PC-9 (cell line): ENCODE measurements around the gene TMEM117. TPM values are rescaled to one million over a fixed set of nuclear protein-coding genes. Genes with fewer than 3 reads are reported as not detected.
A peak's percentile ranks its signal among the peaks of the same experiment; 100 is the strongest.

Experiments used
- BruUV-seq: library from RNA; stranded (reverse); fragments of 400-500 nt; replicated peaks from 2 replicates; lab custom pipeline; 2021; lab: Mats Ljungman, UMichigan
- CTCF ChIA-PET: fragments of 300-600 bp; sonication (Branson Sonifier 250); formaldehyde crosslinking; loops from one replicate; lab custom pipeline; 2022; ENCODE audit warnings: antibody characterized with exemption; lab: Charles Lee
- POLR2A ChIA-PET: fragments of 300-600 bp; sonication (Branson Sonifier 250); formaldehyde crosslinking; loops from one replicate; lab custom pipeline; 2022; ENCODE audit warnings: antibody characterized with exemption; ENCODE audit not compliant: unreplicated experiment; lab: Charles Lee
- DNase-seq, 2 experiments: peaks; one replicate each; pipeline versions ENCODE4 v3.0.0 to v3.0.0-alpha.2; 2015 to 2022; ENCODE audit warnings: mixed read lengths in 1 of 2
- H2AFZ ChIP-seq: fragments of 200-600 bp; sonication (generic); 2 replicates; pipeline ENCODE4 v1.8.1; 2017; ENCODE audit warnings: antibody characterized with exemption
- H3F3A ChIP-seq: fragments of 200-600 bp; sonication (generic); 2 replicates; pipeline ENCODE4 v1.8.1; 2017; ENCODE audit warnings: antibody characterized with exemption, mild to moderate bottlenecking, low read depth; ENCODE audit not compliant: insufficient read depth
- H3K27ac ChIP-seq: fragments of 200-600 bp; sonication (generic); 2 replicates; pipeline ENCODE4 v1.6.1; 2016; ENCODE audit warnings: mixed run types
- H3K27me3 ChIP-seq: fragments of 200-600 bp; sonication (generic); 2 replicates; pipeline ENCODE4 v1.6.1; 2016; ENCODE audit warnings: low read depth, mixed run types; ENCODE audit not compliant: insufficient read depth
- H3K36me3 ChIP-seq: fragments of 200-600 bp; sonication (generic); 2 replicates; pipeline ENCODE4 v1.6.1; 2016; ENCODE audit warnings: low read depth, mixed run types
- H3K4me1 ChIP-seq: fragments of 200-600 bp; sonication (generic); replicated peaks from 2 replicates; pipeline ENCODE4 v1.6.1; 2016; ENCODE audit warnings: mixed run types; ENCODE audit not compliant: insufficient read depth
- H3K4me2 ChIP-seq: fragments of 200-600 bp; sonication (generic); 2 replicates; pipeline ENCODE4 v1.6.1; 2017; ENCODE audit warnings: mixed run types
- H3K4me3 ChIP-seq: fragments of 200-600 bp; sonication (generic); 2 replicates; pipeline ENCODE4 v1.6.1; 2016; ENCODE audit warnings: mixed run types
- H3K79me2 ChIP-seq: fragments of 200-600 bp; sonication (generic); 2 replicates; pipeline ENCODE4 v1.6.1; 2017; ENCODE audit warnings: low read depth, mixed run types
- H3K9me2 ChIP-seq: fragments of 200-600 bp; sonication (generic); 2 replicates; pipeline ENCODE4 v1.8.1; 2017; ENCODE audit warnings: mild to moderate bottlenecking; ENCODE audit not compliant: insufficient read depth
- H3K9me3 ChIP-seq: fragments of 200-600 bp; sonication (generic); 2 replicates; pipeline ENCODE4 v1.8.1; 2016; ENCODE audit warnings: low read depth; ENCODE audit not compliant: insufficient read depth
- H4K20me1 ChIP-seq: fragments of 200-600 bp; sonication (generic); 2 replicates; pipeline ENCODE4 v1.8.1; 2017; ENCODE audit not compliant: insufficient read depth
- EZH2 ChIP-seq: fragments of 200-600 bp; sonication (generic); IDR thresholded peaks from 2 replicates; pipeline ENCODE4 v1.8.0; 2017; ENCODE audit warnings: antibody characterized with exemption, low read depth
- intact Hi-C: fragments of 100-400 bp; cut with micrococcal nuclease; formaldehyde crosslinking; loops from one replicate; pipeline ENCODE4 v1.10.0; 2022; ENCODE audit not compliant: unreplicated experiment
- total RNA-seq: library from RNA; stranded (reverse); gene quantifications from 2 replicates; pipeline ENCODE4 v1.2.3, GENCODE V29; 2021
- TF ChIP-seq, protein P1 (sequence below): fragments of 200-600 bp; sonication (generic); conservative IDR thresholded peaks from 2 replicates; pipeline ENCODE4 v1.6.1; 2017; ENCODE audit warnings: mixed run types, antibody characterized with exemption, mild to moderate bottlenecking, moderate library complexity

TMEM117 gene
- total RNA-seq, 1 experiment from 2014 or later: 2.0 TPM

GRCh38 chr12:43878050-43878449 lies 42.2 kb downstream of the TMEM117 start:
- no peak for TF ChIP-seq EZH2
- TF ChIP-seq, protein P1, sequence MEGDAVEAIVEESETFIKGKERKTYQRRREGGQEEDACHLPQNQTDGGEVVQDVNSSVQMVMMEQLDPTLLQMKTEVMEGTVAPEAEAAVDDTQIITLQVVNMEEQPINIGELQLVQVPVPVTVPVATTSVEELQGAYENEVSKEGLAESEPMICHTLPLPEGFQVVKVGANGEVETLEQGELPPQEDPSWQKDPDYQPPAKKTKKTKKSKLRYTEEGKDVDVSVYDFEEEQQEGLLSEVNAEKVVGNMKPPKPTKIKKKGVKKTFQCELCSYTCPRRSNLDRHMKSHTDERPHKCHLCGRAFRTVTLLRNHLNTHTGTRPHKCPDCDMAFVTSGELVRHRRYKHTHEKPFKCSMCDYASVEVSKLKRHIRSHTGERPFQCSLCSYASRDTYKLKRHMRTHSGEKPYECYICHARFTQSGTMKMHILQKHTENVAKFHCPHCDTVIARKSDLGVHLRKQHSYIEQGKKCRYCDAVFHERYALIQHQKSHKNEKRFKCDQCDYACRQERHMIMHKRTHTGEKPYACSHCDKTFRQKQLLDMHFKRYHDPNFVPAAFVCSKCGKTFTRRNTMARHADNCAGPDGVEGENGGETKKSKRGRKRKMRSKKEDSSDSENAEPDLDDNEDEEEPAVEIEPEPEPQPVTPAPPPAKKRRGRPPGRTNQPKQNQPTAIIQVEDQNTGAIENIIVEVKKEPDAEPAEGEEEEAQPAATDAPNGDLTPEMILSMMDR: no peak
- no peaks in the 10 kb centered on the region for H3K9me2 ChIP-seq
- no peak for DNase-seq
- no peaks in the 10 kb centered on the region for H4K20me1 ChIP-seq
- H2AFZ ChIP-seq: no peak overlapping the region
- H3K79me2 ChIP-seq: no peaks in the 10 kb centered on the region
- POLR2A ChIA-PET: interaction anchor here (0.6 kb wide), 1 partner anchor 72 kb away, joined by 5 read pairs; no protein-coding TSS in a partner anchor
- CTCF ChIA-PET: no interaction called here
- intact Hi-C loops: no loop called here
- no peaks in the 10 kb centered on the region for H3K27me3 ChIP-seq
- no peak overlapping the region for H3K27ac ChIP-seq
- no peaks in the 10 kb centered on the region for H3K4me1 ChIP-seq
- H3K9me3 ChIP-seq: no peaks in the 10 kb centered on the region
- H3K4me2 ChIP-seq: no peak overlapping the region
- no peaks in the 10 kb centered on the region for H3F3A ChIP-seq
- no peaks in the 10 kb centered on the region for H3K36me3 ChIP-seq
- no TSS peak for BruUV-seq
- no peak overlapping the region for H3K4me3 ChIP-seq

DNA sequence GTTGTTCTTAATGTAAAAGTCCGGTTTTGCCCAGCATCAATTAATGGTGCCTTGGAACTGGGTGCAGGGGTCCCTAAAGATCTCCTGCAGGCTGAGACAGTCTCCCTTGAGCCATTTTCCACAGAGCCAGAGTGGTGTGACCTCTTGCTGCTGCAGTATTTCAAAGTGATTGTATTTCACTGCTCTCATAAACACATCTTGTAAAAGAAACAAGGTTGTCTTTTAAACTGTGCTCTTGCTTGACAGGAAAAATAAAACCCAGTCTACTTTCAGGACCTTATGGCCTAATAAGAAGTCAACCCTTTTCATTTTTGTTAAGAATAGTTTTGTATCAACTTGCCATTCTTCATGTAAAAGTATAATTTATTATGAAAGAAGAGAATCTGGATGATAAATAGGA lies 44.7 kb downstream of the TMEM117 start:
- no peak for TF ChIP-seq EZH2
- TF ChIP-seq, protein P1: no peak
- Histone ChIP-seq H3K36me3 (no peaks in the 10 kb centered on the region), H3K27ac (no peak overlapping the region), H2AFZ (no peak overlapping the region), H3K79me2 (no peaks in the 10 kb centered on the region), H3K4me2 (no peak overlapping the region), H3F3A (no peaks in the 10 kb centered on the region), H3K27me3 (no peaks in the 10 kb centered on the region), H3K9me3 (no peaks in the 10 kb centered on the region), H4K20me1 (no peaks in the 10 kb centered on the region), H3K4me1 (no peaks in the 10 kb centered on the region), H3K4me3 (no peak overlapping the region), H3K9me2 (no peaks in the 10 kb centered on the region)
- no peak for DNase-seq
- intact Hi-C loops: loop anchor here (5.0 kb wide), 2 partner anchors 73 to 433 kb away; partner anchors contain the start of gene TWF1
- CTCF ChIA-PET: no interaction called here
- no TSS peak for BruUV-seq
- POLR2A ChIA-PET: no interaction called here

DNA sequence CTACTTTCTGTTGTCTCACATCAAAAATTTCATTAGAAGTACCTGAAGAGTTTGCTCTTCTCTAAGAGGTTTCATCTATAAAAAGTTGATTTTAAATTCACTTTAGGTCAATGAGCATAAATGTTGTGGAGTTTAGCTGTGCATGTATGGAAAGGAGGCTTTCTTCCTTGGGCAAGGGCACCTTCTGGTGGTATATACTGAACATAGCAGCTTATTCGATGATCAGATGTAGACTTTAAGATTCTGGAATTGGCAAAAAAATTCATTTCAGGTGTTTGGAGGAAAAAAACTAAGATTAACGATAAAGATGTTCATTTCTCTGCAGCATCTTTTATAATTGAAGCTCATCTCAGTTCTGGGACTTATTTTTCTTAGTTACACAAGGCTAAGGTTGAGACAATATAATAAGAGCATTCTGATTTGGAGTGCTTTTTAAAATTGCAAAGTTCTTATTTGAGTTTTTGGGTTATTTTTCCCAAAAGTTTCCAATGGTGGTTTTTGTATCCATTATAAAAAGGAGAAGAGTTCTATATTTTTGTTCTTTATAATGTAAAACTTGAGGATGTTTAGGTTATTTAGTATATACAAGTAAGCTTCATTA lies 46.8 kb downstream of the TMEM117 start:
- Histone ChIP-seq H3K9me2 (no peaks in the 10 kb centered on the region), H3K4me2 (no peak overlapping the region), H3K27ac (no peak overlapping the region), H2AFZ (no peak overlapping the region), H3K4me1 (no peaks in the 10 kb centered on the region), H3K36me3 (no peaks in the 10 kb centered on the region), H3K9me3 (no peaks in the 10 kb centered on the region), H4K20me1 (no peaks in the 10 kb centered on the region), H3K4me3 (no peak overlapping the region), H3F3A (no peaks in the 10 kb centered on the region), H3K79me2 (no peaks in the 10 kb centered on the region), H3K27me3 (no peaks in the 10 kb centered on the region)
- POLR2A ChIA-PET: interaction anchor here (0.5 to 1.0 kb wide), 2 partner anchors 76 to 167 kb away, joined by 4 to 5 read pairs; no protein-coding TSS in a partner anchor
- BruUV-seq: no TSS peak
- TF ChIP-seq, protein P1: peak; percentile 84
- TF ChIP-seq EZH2: no peak
- CTCF ChIA-PET: interaction anchor here (1.0 to 1.6 kb wide), 4 partner anchors 106 to 544 kb away, joined by 3 to 13 read pairs (median 4); no protein-coding TSS in a partner anchor
- DNase-seq: peak; percentile 15 to 45
- intact Hi-C loops: loop anchor here (1.0 to 5.0 kb wide), 6 partner anchors 75 to 532 kb away; partner anchors contain the start of gene TWF1
